Measurements from ENCODE around the gene PPP6R3.
"Not testable (repeated sequence)": the region's sequence is repeated elsewhere in the genome, so short reads cannot be mapped to it uniquely, and the experiment has no call there.

Gene PPP6R3

GRCh38 chr11:68460741-68461574, at the start of gene PPP6R3:
PPP6R3 (plus strand) TSS chr11:68460752; CDS start chr11:68537665, 76,913 bp downstream.
- no peak for DNase-seq (ENCODE audit: low read depth in 2 of 2)

DNA sequence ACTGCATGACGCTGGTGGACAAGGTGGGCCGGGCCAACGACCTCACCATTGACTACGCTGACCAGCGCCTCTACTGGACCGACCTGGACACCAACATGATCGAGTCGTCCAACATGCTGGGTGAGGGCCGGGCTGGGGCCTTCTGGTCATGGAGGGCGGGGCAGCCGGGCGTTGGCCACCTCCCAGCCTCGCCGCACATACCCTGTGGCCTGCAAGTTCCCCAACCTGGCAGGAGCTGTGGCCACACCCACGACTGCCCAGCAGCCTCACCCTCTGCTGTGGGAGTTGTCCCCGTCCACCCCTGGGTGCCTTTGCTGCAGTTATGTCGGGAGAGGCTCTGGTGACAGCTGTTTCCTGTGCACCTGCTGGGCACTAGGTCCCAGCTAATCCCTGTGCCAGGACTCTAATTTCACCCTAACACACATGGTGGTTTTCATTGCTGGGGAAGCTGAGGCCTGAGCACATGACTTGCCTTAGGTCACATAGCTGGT, 49.0 kb upstream of the PPP6R3 start:
- DNase-seq (ENCODE audit: low read depth in 2 of 2), result no peak

GRCh38 chr11:68412593-68413475, 47.7 kb upstream of the PPP6R3 start:
- no peak for DNase-seq (ENCODE audit: low read depth in 2 of 2)

- DNase-seq (ENCODE audit: low read depth in 2 of 2), result no peak
These were observed 47.0 kb upstream of the PPP6R3 start for GRCh38 chr11:68413591-68413999.

GRCh38 chr11:68414496-68415221, 45.9 kb upstream of the PPP6R3 start:
- no peak for DNase-seq (ENCODE audit: low read depth in 2 of 2)

- no peak for DNase-seq (ENCODE audit: low read depth in 2 of 2)
These were observed 44.4 kb upstream of the PPP6R3 start for GRCh38 chr11:68416070-68416578.

DNA sequence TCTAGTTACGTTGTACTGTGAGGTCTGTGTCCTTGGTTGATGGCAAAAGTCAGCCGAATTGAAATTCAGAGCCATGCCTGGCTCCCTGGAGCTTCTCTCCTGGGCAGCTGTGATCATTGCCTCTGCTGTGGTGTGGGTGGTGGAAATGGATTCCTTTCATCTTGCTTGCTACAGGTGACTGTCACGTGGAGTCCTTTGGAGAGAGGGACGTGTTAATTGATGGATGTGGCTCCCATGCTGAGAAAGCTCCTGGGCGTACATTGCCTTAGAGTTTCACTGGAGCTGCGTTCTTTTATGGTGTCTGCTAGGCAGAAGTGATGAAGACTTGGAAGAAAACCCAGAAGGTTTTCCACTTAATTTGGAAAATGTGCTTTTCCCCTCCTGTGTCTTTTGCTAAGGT, 41.9 kb upstream of the PPP6R3 start:
- no peak for DNase-seq (ENCODE audit: low read depth in 2 of 2)

- DNase-seq (ENCODE audit: low read depth in 2 of 2), result no peak
These were observed 40.4 kb upstream of the PPP6R3 start for GRCh38 chr11:68420171-68420570.

- no peak for DNase-seq (ENCODE audit: low read depth in 2 of 2)
These were observed 37.1 kb upstream of the PPP6R3 start for GRCh38 chr11:68423481-68423880.

DNA sequence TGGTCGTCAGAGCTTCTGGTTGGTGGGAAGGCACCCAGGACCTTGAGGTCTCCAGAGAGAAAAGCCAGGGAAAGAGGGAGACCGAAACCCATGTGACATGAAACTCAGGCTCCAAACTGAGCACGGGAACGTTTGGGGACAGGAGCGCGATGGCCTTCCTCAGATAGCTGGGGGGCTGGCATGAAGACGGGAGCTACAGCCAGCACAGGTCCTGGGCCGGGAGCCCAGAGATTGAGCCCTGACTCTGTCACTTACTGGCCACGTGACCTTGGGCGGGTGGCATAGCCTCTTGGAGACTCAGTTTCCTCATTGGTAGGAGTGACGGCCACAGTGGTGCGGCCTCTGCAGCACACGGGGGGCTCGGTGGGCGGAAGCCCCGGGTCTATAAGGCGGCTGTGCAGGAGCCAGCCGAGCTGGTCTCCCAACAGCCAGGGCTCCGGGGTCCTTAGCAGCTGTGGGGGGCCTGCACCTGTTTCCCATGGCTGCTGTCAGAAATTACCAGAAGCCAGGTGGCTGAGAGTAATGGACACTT, 36.4 kb upstream of the PPP6R3 start:
- DNase-seq (ENCODE audit: low read depth in 2 of 2), result no peak

DNA sequence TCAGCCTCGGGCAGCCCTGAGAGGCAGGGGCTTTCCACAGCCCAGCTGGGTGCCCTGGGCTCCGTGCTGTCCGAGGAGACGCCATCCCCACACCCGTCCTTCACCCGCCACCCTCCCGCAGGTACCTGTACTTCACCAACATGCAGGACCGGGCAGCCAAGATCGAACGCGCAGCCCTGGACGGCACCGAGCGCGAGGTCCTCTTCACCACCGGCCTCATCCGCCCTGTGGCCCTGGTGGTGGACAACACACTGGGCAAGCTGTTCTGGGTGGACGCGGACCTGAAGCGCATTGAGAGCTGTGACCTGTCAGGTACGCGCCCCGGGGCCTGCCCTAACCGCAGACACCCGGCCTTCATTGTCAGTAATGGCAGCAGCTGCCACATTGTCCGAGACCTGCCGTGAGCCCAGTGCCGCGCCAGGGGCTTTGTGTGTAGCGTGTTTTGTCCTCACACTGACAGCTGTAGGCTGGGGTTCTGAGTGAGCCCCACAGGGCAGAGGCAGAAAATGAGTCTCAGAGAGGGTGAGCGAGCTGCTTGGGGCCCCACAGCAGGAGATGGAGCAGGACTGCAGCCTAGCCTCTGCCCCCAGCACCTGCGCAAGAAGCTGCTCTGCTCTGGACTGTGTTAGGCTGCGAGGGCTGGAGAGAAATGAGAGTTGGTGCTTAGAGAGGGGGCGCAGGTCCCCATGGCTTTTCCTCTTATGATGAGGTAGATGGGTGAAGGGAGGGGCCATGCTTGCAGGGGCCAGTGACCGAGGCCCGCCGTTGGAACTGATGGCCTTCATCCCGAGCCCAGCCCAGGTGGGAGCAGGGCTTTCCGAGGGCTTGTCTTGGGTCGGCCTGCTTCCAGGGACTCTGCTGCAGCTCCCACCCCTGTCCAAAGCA, 35.3 kb upstream of the PPP6R3 start:
- DNase-seq (ENCODE audit: low read depth in 2 of 2), result no peak

GRCh38 chr11:68425866-68426380, 34.6 kb upstream of the PPP6R3 start:
- DNase-seq (ENCODE audit: low read depth in 2 of 2), result no peak

DNA sequence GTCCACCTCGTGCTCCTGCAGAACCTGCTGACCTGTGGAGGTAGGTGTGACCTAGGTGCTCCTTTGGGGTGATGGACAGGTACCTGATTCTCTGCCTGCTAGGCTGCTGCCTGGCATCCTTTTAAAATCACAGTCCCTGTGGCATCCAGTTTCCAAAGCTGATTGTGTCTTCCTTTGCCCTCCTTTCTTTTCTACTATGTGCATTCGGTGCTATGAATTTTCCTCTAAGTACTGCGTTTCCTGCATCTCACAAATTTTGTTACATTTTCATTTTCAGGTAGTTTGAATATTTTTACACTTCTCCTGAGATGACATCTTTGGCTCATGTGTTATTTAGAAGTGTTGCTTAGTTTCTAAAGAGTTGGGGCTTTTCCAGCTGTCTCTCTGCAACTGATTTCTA, 30.9 kb upstream of the PPP6R3 start:
- DNase-seq (ENCODE audit: low read depth in 2 of 2), result no peak

DNA sequence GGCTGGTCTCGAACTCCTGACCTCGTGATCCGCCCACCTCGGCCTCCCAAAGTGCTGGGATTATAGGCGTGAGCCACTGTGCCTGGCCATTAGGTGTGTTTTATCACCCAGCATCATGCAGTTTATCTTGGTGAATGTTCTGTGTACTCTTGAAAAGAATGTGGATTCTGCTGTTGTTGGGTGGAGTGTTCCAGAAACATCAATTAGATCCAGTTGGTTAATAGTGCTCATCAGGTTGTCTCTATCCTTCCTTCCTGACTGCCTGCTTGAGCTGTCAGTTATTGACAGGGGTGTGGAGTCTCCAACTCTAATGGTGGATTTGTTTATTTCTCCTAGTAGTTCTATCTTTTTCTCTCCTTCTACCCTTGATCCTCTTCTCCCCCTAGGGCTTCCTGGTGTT, 30.2 kb upstream of the PPP6R3 start:
- no peak for DNase-seq (ENCODE audit: low read depth in 2 of 2)

DNA sequence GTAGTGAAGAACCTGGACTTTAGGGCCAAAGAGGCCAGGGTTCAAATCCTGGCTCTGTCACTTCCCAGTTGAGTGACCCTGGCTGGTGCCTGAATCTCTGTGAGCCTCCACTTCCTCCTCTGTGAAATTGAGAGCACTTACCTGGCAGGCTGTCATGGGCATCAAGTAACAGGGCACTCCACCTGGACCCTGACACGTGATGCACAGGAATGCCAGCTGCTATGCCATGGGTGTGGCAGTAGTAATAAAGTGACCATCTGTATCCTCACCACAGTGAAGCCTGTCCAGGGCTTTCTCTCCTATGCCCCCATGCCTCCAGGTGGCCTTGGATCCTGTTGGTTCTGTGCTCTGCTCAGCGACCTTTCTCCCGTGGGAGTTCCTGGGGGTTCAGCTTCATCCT, 29.8 kb upstream of the PPP6R3 start:
- no peak for DNase-seq (ENCODE audit: low read depth in 2 of 2)

- no peak for DNase-seq (ENCODE audit: low read depth in 2 of 2)
These were observed 28.4 kb upstream of the PPP6R3 start for GRCh38 chr11:68431984-68432645.

GRCh38 chr11:68432874-68433273, 27.7 kb upstream of the PPP6R3 start:
- no peak for DNase-seq (ENCODE audit: low read depth in 2 of 2)

- DNase-seq (ENCODE audit: low read depth in 2 of 2), result no peak
These were observed 27.0 kb upstream of the PPP6R3 start for GRCh38 chr11:68433541-68433940.

DNA sequence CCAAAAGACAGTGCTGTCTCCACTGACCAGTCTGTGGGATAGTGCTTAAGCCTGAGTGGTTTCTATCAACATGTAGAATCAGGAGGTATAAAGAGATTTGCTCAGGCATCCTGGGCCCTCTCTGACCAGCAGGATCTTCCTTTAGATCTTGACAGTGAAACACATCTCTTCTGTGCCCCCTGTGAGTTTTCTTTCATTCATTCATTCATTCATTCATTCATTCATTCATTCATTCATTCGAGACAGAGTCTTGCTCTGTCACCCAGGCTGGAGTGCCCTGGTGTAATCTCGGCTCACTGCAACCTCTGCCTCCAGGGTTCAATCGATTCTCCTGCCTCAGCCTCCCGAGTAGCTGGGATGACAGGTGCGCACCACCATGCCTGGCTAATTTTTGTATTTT, 26.4 kb upstream of the PPP6R3 start:
- not testable (repeated sequence) for DNase-seq (ENCODE audit: low read depth in 2 of 2)
